Thoracic aorta (tissue), 2 donors: ENCODE data around the gene CLCNKB. TPM values are rescaled to one million over a fixed set of nuclear protein-coding genes. Genes with fewer than 3 reads are reported as not detected.
"Not testable (repeated sequence)": the region's sequence is repeated elsewhere in the genome, so short reads cannot be mapped to it uniquely, and the experiment has no call there.

Experiments used
- ATAC-seq: fragments of 150-250 bp; one replicate; pipeline ENCODE4 v1.8.0; 2017; ENCODE audit warnings: low read depth; ENCODE audit not compliant: insufficient number of reproducible peaks, low FRiP score
- DNase-seq: peaks from one replicate; pipeline ENCODE4 v3.0.0-alpha.2; 2020; ENCODE audit warnings: low spot score
- H3K27ac ChIP-seq, 2 donors: fragments of 200-600 bp; sonication (generic); 1 replicate in 1 of 2; 2 replicates in 1 of 2; pipeline ENCODE4 v1.5.1; 2016; ENCODE audit warnings: mild to moderate bottlenecking in 2 of 2, moderate library complexity in 2 of 2
- H3K27me3 ChIP-seq: fragments of 200-600 bp; sonication (generic); replicated peaks from 2 replicates; pipeline ENCODE4 v1.6.0; 2016; ENCODE audit warnings: mild to moderate bottlenecking; ENCODE audit not compliant: insufficient read depth
- H3K36me3 ChIP-seq: fragments of 200-600 bp; sonication (generic); one replicate; pipeline ENCODE4 v1.5.1; 2016
- H3K4me1 ChIP-seq, 2 donors: fragments of 200-600 bp; sonication (generic); 1 replicate in 1 of 2; 2 replicates in 1 of 2; pipeline versions ENCODE4 v1.5.1 to v1.6.0; 2016; ENCODE audit warnings: low read depth in 2 of 2, mild to moderate bottlenecking in 1 of 2; ENCODE audit not compliant: control insufficient read depth in 1 of 2
- H3K4me3 ChIP-seq: fragments of 200-600 bp; sonication (generic); 2 replicates; pipeline ENCODE4 v1.5.1; 2016; ENCODE audit warnings: mild to moderate bottlenecking
- H3K9me3 ChIP-seq: fragments of 200-600 bp; sonication (generic); 2 replicates; pipeline ENCODE4 v1.5.1; 2016
- CTCF ChIP-seq: fragments of 200-600 bp; sonication (generic); IDR thresholded peaks from one replicate; pipeline ENCODE4 v1.5.1; 2019; ENCODE audit warnings: antibody characterized with exemption
- total RNA-seq, 2 donors: library from RNA; depleted of rRNA; stranded (reverse); fragments of >200 nt; gene quantifications; one replicate each; pipeline versions ENCODE4 v1.1.0 to v1.2.3, GENCODE V29; 2016

The CLCNKB gene
- total RNA-seq, 2 donors from 2014 or later, result not detected

- H3K9me3 ChIP-seq, result no peaks in the 10 kb centered on the region
- H3K4me1 ChIP-seq, result peaks cover 8 to 13% of the 10 kb centered on the region in 2 donors
- ATAC-seq (no peak), DNase-seq (no peak)
- no peak overlapping the region for H3K4me3 ChIP-seq
- H3K36me3 ChIP-seq, result no peaks in the 10 kb centered on the region
- H3K27me3 ChIP-seq, result no peaks in the 10 kb centered on the region
- H3K27ac ChIP-seq, result no peak overlapping the region
- no peak for TF ChIP-seq CTCF
These were observed 14.3 kb upstream of the CLCNKB start for GRCh38 chr1:16029288-16029687.

GRCh38 chr1:16031551-16031950 lies 12.0 kb upstream of the CLCNKB start:
- Histone ChIP-seq H3K36me3 (no peaks in the 10 kb centered on the region), H3K9me3 (no peaks in the 10 kb centered on the region), H3K27ac (no peak overlapping the region), H3K27me3 (no peaks in the 10 kb centered on the region), H3K4me3 (no peak overlapping the region), H3K4me1 (peaks cover 8 to 13% of the 10 kb centered on the region in 2 donors)
- no peak for ATAC-seq
- DNase-seq, result no peak
- no peak for TF ChIP-seq CTCF

GRCh38 chr1:16032388-16033102 lies 11.0 kb upstream of the CLCNKB start:
- no peak overlapping the region for H3K27ac ChIP-seq
- no peak overlapping the region for H3K4me3 ChIP-seq
- TF ChIP-seq CTCF, result peak; percentile 100
- peak; percentile 69 for DNase-seq
- no peaks in the 10 kb centered on the region for H3K36me3 ChIP-seq
- peak; percentile 59 for ATAC-seq
- H3K27me3 ChIP-seq, result no peaks in the 10 kb centered on the region
- H3K9me3 ChIP-seq, result no peaks in the 10 kb centered on the region
- H3K4me1 ChIP-seq, result peaks cover 0 to 5% of the 10 kb centered on the region in 2 donors

- not testable (repeated sequence) for H3K27ac ChIP-seq, ATAC-seq, H3K9me3 ChIP-seq, H3K4me3 ChIP-seq, H3K4me1 ChIP-seq, DNase-seq, H3K27me3 ChIP-seq, H3K36me3 ChIP-seq
These were observed 10.4 kb upstream of the CLCNKB start for GRCh38 chr1:16033103-16033632.

GRCh38 chr1:16036461-16036860 lies 7.1 kb upstream of the CLCNKB start:
- not testable (repeated sequence) for H3K36me3 ChIP-seq, H3K27me3 ChIP-seq, DNase-seq, H3K9me3 ChIP-seq, H3K4me3 ChIP-seq, ATAC-seq, H3K4me1 ChIP-seq, H3K27ac ChIP-seq

GRCh38 chr1:16038620-16038912 lies 5.0 kb upstream of the CLCNKB start:
- H3K27ac ChIP-seq, result no peak overlapping the region
- no peaks in the 10 kb centered on the region for H3K27me3 ChIP-seq
- H3K9me3 ChIP-seq, result no peaks in the 10 kb centered on the region
- H3K4me3 ChIP-seq, result no peak overlapping the region
- no peak for TF ChIP-seq CTCF
- no peaks in the 10 kb centered on the region for H3K36me3 ChIP-seq
- DNase-seq, result no peak
- H3K4me1 ChIP-seq, result no peaks in the 10 kb centered on the region
- no peak for ATAC-seq

GRCh38 chr1:16039871-16040270 lies 3.7 kb upstream of the CLCNKB start:
- H3K4me3 ChIP-seq, H3K4me1 ChIP-seq, H3K27me3 ChIP-seq, ATAC-seq, H3K36me3 ChIP-seq, DNase-seq, H3K27ac ChIP-seq, H3K9me3 ChIP-seq: not testable (repeated sequence)
